Erythroblast (primary cell): ENCODE measurements around the gene KRTAP4-9.

Experiments used
- GATA1 ChIP-seq: IDR thresholded peaks from 2 replicates; pipeline ENCODE4 v1.6.1; 2011; ENCODE audit warnings: low read depth, mild to moderate bottlenecking, control low read depth, low read length, moderate library complexity
- POLR2A ChIP-seq: IDR thresholded peaks from 2 replicates; pipeline ENCODE4 v1.6.1; 2011; ENCODE audit warnings: mild to moderate bottlenecking, low read length

- TF ChIP-seq POLR2A (no peak), GATA1 (no peak)
Measured at GRCh38 chr17:41071606-41072360, 33.4 kb upstream of the KRTAP4-9 start.
